ENCODE measurements around the gene SLC8B1.

Gene SLC8B1

GRCh38 chr12:113316155-113316554 lies 18.8 kb downstream of the SLC8B1 start:
- H3K4me3 ChIP-seq (replicated peaks in 1 of 2; ENCODE audit: low read depth in 2 of 2, low read length in 2 of 2) = no peak overlapping the region
- TF ChIP-seq CTCF (IDR thresholded peaks at IDR 0.05; ENCODE audit: low read depth, low read length) = peak; percentile 6
- no peak for DNase-seq (ENCODE audit: low read depth in 2 of 2)

- no peak overlapping the region for H3K4me3 ChIP-seq (replicated peaks in 1 of 2; ENCODE audit: low read depth in 2 of 2, low read length in 2 of 2)
- DNase-seq (ENCODE audit: low read depth in 2 of 2) = no peak
- TF ChIP-seq CTCF (IDR thresholded peaks at IDR 0.05; ENCODE audit: low read depth, low read length) = no peak
Observed at GRCh38 chr12:113315358-113315757, 19.6 kb downstream of the SLC8B1 start.

DNA sequence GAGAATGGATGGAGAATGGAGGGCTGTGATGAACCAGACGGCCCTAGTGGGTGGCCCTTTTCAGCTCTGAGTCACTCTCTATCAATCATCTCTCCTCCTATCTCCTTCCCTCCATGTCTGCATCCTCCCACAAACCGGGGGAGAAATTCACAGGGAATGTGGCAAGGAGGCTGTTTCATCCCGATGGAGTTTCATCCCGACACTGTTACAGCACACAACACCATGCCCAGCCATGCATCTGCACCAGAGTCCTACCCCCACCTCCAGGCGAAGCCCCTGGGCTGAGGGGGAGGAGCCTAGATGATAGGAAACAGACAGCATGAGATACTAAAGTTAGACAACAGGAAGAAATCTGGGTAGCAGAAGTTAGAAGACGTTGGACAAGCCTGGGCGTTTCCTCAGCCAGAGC lies 20.8 kb downstream of the SLC8B1 start:
- H3K4me3 ChIP-seq (replicated peaks in 1 of 2; ENCODE audit: low read depth in 2 of 2, low read length in 2 of 2) = no peak overlapping the region
- DNase-seq (ENCODE audit: low read depth in 2 of 2) = no peak
- TF ChIP-seq CTCF (IDR thresholded peaks at IDR 0.05; ENCODE audit: low read depth, low read length) = no peak

DNA sequence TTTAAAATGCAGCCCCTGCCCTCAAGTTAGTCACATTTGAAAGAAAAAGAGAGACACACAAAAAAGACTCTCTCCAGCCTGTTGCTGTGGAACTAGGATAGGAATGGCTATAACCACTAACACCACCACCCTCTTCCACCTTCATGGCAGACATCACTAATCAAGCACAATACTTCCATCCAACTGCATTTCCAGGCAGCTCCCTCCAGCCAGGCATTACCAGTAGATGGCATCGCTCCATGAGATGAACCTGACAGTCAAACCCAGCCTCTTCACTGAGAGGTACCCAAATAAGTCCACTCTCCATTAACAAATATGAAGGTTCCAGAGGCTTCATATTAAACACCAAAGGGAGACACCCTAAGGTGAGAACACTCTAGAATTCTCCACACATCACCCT lies 24.4 kb downstream of the SLC8B1 start:
- no peak overlapping the region for H3K4me3 ChIP-seq (replicated peaks in 1 of 2; ENCODE audit: low read depth in 2 of 2, low read length in 2 of 2)
- no peak for DNase-seq (ENCODE audit: low read depth in 2 of 2)
- TF ChIP-seq CTCF (IDR thresholded peaks at IDR 0.05; ENCODE audit: low read depth, low read length) = no peak

- no peak for TF ChIP-seq CTCF (IDR thresholded peaks at IDR 0.05; ENCODE audit: low read depth, low read length)
- no peak for DNase-seq (ENCODE audit: low read depth in 2 of 2)
- no peak overlapping the region for H3K4me3 ChIP-seq (replicated peaks in 1 of 2; ENCODE audit: low read depth in 2 of 2, low read length in 2 of 2)
Observed at GRCh38 chr12:113306382-113306781, 28.5 kb downstream of the SLC8B1 start.

DNA sequence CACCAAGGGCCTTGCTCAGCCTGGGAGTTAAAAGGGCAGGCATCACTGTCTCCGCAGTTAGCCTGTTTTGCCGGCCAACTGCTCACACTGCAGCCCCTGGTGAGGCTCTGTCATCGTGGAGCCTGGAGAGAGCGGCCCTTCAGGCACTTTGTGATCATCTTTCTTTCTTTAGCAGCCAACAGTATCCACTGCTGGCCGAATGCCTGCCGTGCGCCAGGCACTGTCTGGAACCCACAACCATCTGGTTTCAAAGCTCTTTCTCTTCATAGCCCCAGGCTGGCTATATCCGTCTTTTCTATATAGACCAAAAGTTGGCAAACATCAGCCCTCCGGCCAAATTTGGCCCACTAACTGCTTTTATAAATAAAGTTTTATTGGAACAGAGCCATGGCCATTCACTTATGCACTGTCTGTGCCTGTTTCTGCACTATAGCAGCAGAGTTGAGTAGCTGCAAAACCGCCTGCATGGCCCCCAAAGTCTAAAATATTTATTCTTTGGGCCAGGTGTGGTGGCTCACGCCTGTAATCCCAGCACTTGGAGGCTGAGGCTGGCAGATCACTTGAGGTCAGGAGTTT lies 29.5 kb downstream of the SLC8B1 start:
- no peak overlapping the region for H3K4me3 ChIP-seq (replicated peaks in 1 of 2; ENCODE audit: low read depth in 2 of 2, low read length in 2 of 2)
- no peak for TF ChIP-seq CTCF (IDR thresholded peaks at IDR 0.05; ENCODE audit: low read depth, low read length)
- DNase-seq (ENCODE audit: low read depth in 2 of 2) = no peak

All from cardiac fibroblast (primary cell).